PFSK-1 (cell line): Measurements from ENCODE around the gene GIMAP8.

Experiments
- POLR2AphosphoS5 ChIP-seq: IDR thresholded peaks from 2 replicates; pipeline ENCODE4 v1.6.1; 2012; ENCODE audit warnings: low read depth, mild to moderate bottlenecking, control low read depth, low read length, moderate library complexity
- SIN3A ChIP-seq: IDR thresholded peaks from 2 replicates; pipeline ENCODE4 v1.6.1; 2012; ENCODE audit warnings: mild to moderate bottlenecking, low read length, moderate library complexity, borderline replicate concordance; ENCODE audit not compliant: insufficient read depth

- TF ChIP-seq POLR2AphosphoS5 (no peak), SIN3A (no peak)
Measured at GRCh38 chr7:150409300-150410030, 41.0 kb upstream of the GIMAP8 start.
